Activated CD8-positive, alpha-beta memory T cell treated with anti-CD3 and anti-CD28 coated beads, Interleukin-2, amount 50 U/mL, for 48 hours (primary cell): ENCODE data around the gene HSD11B2.

ENCODE experiments used
- DNase-seq: peaks from one replicate; pipeline ENCODE4 v3.0.0-alpha.2; 2020

HSD11B2 gene

GRCh38 chr16:67454852-67455251 lies 23.9 kb downstream of the HSD11B2 start:
- DNase-seq = no peak

GRCh38 chr16:67456391-67457081 lies 25.6 kb downstream of the HSD11B2 start:
- DNase-seq = no peak

- no peak for DNase-seq
Measured at GRCh38 chr16:67457611-67458010, 26.7 kb downstream of the HSD11B2 start.

- DNase-seq = no peak
Measured at GRCh38 chr16:67458121-67458641, 27.3 kb downstream of the HSD11B2 start.

GRCh38 chr16:67459066-67459860 lies 28.3 kb downstream of the HSD11B2 start:
- DNase-seq = no peak

GRCh38 chr16:67459861-67460150 lies 28.9 kb downstream of the HSD11B2 start:
- no peak for DNase-seq

- no peak for DNase-seq
Measured at GRCh38 chr16:67460168-67460567, 29.2 kb downstream of the HSD11B2 start.

GRCh38 chr16:67460961-67461360 lies 30.0 kb downstream of the HSD11B2 start:
- no peak for DNase-seq

GRCh38 chr16:67461600-67462278 lies 30.8 kb downstream of the HSD11B2 start:
- DNase-seq = no peak

- no peak for DNase-seq
Measured at GRCh38 chr16:67462279-67462655, 31.3 kb downstream of the HSD11B2 start.

- no peak for DNase-seq
Measured at GRCh38 chr16:67463059-67463458, 32.1 kb downstream of the HSD11B2 start.

- DNase-seq = no peak
Measured at GRCh38 chr16:67463691-67464090, 32.8 kb downstream of the HSD11B2 start.

GRCh38 chr16:67464565-67464964 lies 33.6 kb downstream of the HSD11B2 start:
- no peak for DNase-seq

- DNase-seq = no peak
Measured at GRCh38 chr16:67466581-67466980, 35.7 kb downstream of the HSD11B2 start.

- no peak for DNase-seq
Measured at GRCh38 chr16:67468731-67469130, 37.8 kb downstream of the HSD11B2 start.

- DNase-seq = no peak
Measured at GRCh38 chr16:67470359-67470758, 39.4 kb downstream of the HSD11B2 start.

- no peak for DNase-seq
Measured at GRCh38 chr16:67471758-67472384, 41.0 kb downstream of the HSD11B2 start.

- no peak for DNase-seq
Measured at GRCh38 chr16:67474551-67475455, 43.9 kb downstream of the HSD11B2 start.

- no peak for DNase-seq
Measured at GRCh38 chr16:67477960-67478554, 47.1 kb downstream of the HSD11B2 start.

GRCh38 chr16:67480833-67481560 lies 50.1 kb downstream of the HSD11B2 start, which contains the start of gene ATP6V0D1:
ATP6V0D1 (minus strand) TSS chr16:67481157; CDS start chr16:67481086, 71 bp downstream.
- peak; percentile 99 for DNase-seq
